ENCODE data around the gene SLC16A5. TPM values are rescaled to one million over a fixed set of nuclear protein-coding genes. Genes with fewer than 3 reads are reported as not detected.

SLC16A5 gene
- total RNA-seq, 6 donors from 2014 or later = 40.6 to 234 (median 123) TPM

GRCh38 chr17:75098861-75099260, 11.1 kb downstream of the SLC16A5 start:
- H3K4me3 ChIP-seq = no peak overlapping the region
- no peaks in the 10 kb centered on the region for H3K27me3 ChIP-seq
- 73 to 79% methylated on average over 5 to 7 of the region's 7 CpGs for WGBS, 2 donors
- peaks cover 7 to 48% (median 30%) of the 10 kb centered on the region in 4 donors for H3K36me3 ChIP-seq
- no peak for TF ChIP-seq POLR2AphosphoS5 (IDR thresholded peaks at IDR 0.05)
- no peak for TF ChIP-seq EP300 (IDR thresholded peaks at IDR 0.05)
- no peak for TF ChIP-seq CTCF (IDR thresholded peaks at IDR 0.05)
- no peak for TF ChIP-seq POLR2A (IDR thresholded peaks at IDR 0.05)
- DNase-seq (no peak), ATAC-seq (ENCODE audit: low FRiP score in 2 of 2) (no peak)
- H3K4me1 ChIP-seq = peaks cover 15 to 42% (median 30%) of the 10 kb centered on the region in 4 donors
- H3K27ac ChIP-seq = no peak overlapping the region
- no peaks in the 10 kb centered on the region for H3K9me3 ChIP-seq

GRCh38 chr17:75099881-75100595, 12.3 kb downstream of the SLC16A5 start:
- Histone ChIP-seq H3K27me3 (no peaks in the 10 kb centered on the region), H3K4me3 (no peak overlapping the region), H3K4me1 (peaks cover 10 to 38% (median 27%) of the 10 kb centered on the region in 4 donors), H3K9me3 (no peaks in the 10 kb centered on the region), H3K27ac (no peak overlapping the region), H3K36me3 (peaks cover 9 to 57% (median 31%) of the 10 kb centered on the region in 4 donors)
- ATAC-seq (ENCODE audit: low FRiP score in 2 of 2) = no peak
- TF ChIP-seq CTCF (IDR thresholded peaks at IDR 0.05) (no peak), POLR2AphosphoS5 (IDR thresholded peaks at IDR 0.05) (no peak), EP300 (IDR thresholded peaks at IDR 0.05) (no peak), POLR2A (IDR thresholded peaks at IDR 0.05) (no peak)
- no peak for DNase-seq
- 97 to 98% methylated on average over 21 to 28 of the region's 31 CpGs for WGBS, 2 donors

- no peak for TF ChIP-seq POLR2AphosphoS5 (IDR thresholded peaks at IDR 0.05)
- no peak for TF ChIP-seq POLR2A (IDR thresholded peaks at IDR 0.05)
- TF ChIP-seq CTCF (IDR thresholded peaks at IDR 0.05) = no peak
- TF ChIP-seq EP300 (IDR thresholded peaks at IDR 0.05) = no peak
These were observed 14.6 kb downstream of the SLC16A5 start for GRCh38 chr17:75102385-75102821.

GRCh38 chr17:75103601-75104554, 16.1 kb downstream of the SLC16A5 start:
- Histone ChIP-seq H3K4me3 (no peak overlapping the region), H3K27me3 (no peaks in the 10 kb centered on the region), H3K4me1 (peaks cover 1 to 26% (median 18%) of the 10 kb centered on the region in 4 donors), H3K36me3 (peaks cover 9 to 48% (median 24%) of the 10 kb centered on the region in 4 donors), H3K27ac (peak overlapping the region; percentile 4 to 70 (median 39)), H3K9me3 (no peaks in the 10 kb centered on the region)
- WGBS, 2 donors = 81% methylated on average over 14 of the region's 14 CpGs
- peak in 1 of 2 donors; percentile 77 for ATAC-seq (ENCODE audit: low FRiP score in 2 of 2)
- TF ChIP-seq EP300 (IDR thresholded peaks at IDR 0.05) = peak in 1 of 4 donors; percentile 6
- TF ChIP-seq POLR2A (IDR thresholded peaks at IDR 0.05) = no peak
- TF ChIP-seq POLR2AphosphoS5 (IDR thresholded peaks at IDR 0.05) = peak in 1 of 2 donors; percentile 25
- no peak for TF ChIP-seq CTCF (IDR thresholded peaks at IDR 0.05)
- DNase-seq = peak in 1 of 2 donors; percentile 59

More at GRCh38 chr17:75102385-75102821, 14.6 kb downstream of the SLC16A5 start:
- Histone ChIP-seq H3K9me3 (no peaks in the 10 kb centered on the region), H3K4me3 (no peak overlapping the region), H3K27me3 (no peaks in the 10 kb centered on the region), H3K4me1 (peaks cover 0 to 22% (median 14%) of the 10 kb centered on the region in 4 donors), H3K27ac (no peak overlapping the region), H3K36me3 (peaks cover 9 to 63% (median 32%) of the 10 kb centered on the region in 4 donors)
- ATAC-seq (ENCODE audit: low FRiP score in 2 of 2) = no peak
- 73 to 79% methylated on average over 12 of the region's 12 CpGs for WGBS, 2 donors
- DNase-seq = peak in 1 of 2 donors; percentile 59
